HepG2 (cell line): ENCODE measurements around the gene PROC. TPM values are rescaled to one million over a fixed set of nuclear protein-coding genes. Genes with fewer than 3 reads are reported as not detected.

Experiments used
- ETV6 ChIP-seq: sonication (generic); formaldehyde crosslinking; conservative IDR thresholded peaks from 2 replicates; pipeline ENCODE4 v1.4.0; 2020; ENCODE audit warnings: missing genetic modification reagents
- HMGA1 ChIP-seq: sonication (generic); formaldehyde crosslinking; conservative IDR thresholded peaks from 2 replicates; pipeline ENCODE4 v1.4.0; 2020; ENCODE audit warnings: missing genetic modification reagents
- IRF1 ChIP-seq: sonication (generic); formaldehyde crosslinking; IDR thresholded peaks from 2 replicates; pipeline ENCODE4 v1.4.0; 2020; ENCODE audit warnings: low read depth, mild to moderate bottlenecking, missing genetic modification reagents
- NONO ChIP-seq, 2 experiments: fragments of 450-650 bp in 1 of 2; sonication (generic) in 1 of 2; formaldehyde crosslinking in 1 of 2; IDR thresholded peaks in 1 of 2; conservative IDR thresholded peaks in 1 of 2; 2 replicates each; pipeline versions ENCODE4 v1.6.1 to v1.8.0; 2017 to 2022; ENCODE audit warnings: mild to moderate bottlenecking in 1 of 2, missing genetic modification reagents in 1 of 2, moderate library complexity in 1 of 2
- SIX1 ChIP-seq: sonication (generic); formaldehyde crosslinking; IDR thresholded peaks from 2 replicates; pipeline ENCODE4 v1.4.0; 2020; ENCODE audit warnings: missing genetic modification reagents, borderline replicate concordance
- TCF7 ChIP-seq: sonication (generic); IDR thresholded peaks from 2 replicates; pipeline ENCODE4 v1.6.1; 2016; ENCODE audit warnings: antibody characterized with exemption, low read depth
- TEF ChIP-seq: sonication (generic); formaldehyde crosslinking; IDR thresholded peaks from 2 replicates; pipeline ENCODE4 v1.5.0; 2020; ENCODE audit warnings: missing genetic modification reagents
- ZBTB3 ChIP-seq: sonication (generic); formaldehyde crosslinking; IDR thresholded peaks from 2 replicates; pipeline ENCODE4 v1.4.0; 2020; ENCODE audit warnings: low read depth, mild to moderate bottlenecking, moderate library complexity, missing genetic modification reagents, borderline replicate concordance
- ZFP62 ChIP-seq: sonication (generic); formaldehyde crosslinking; IDR thresholded peaks from 2 replicates; pipeline ENCODE4 v1.4.0; 2020; ENCODE audit warnings: missing genetic modification reagents
- ZNF12 ChIP-seq: sonication (generic); formaldehyde crosslinking; IDR thresholded peaks from 2 replicates; pipeline ENCODE4 v1.5.0; 2020; ENCODE audit warnings: missing genetic modification reagents
- ZNF430 ChIP-seq: sonication (generic); formaldehyde crosslinking; IDR thresholded peaks from 2 replicates; pipeline ENCODE4 v1.9.0; 2021; ENCODE audit warnings: mild to moderate bottlenecking, missing genetic modification reagents
- ZNF484 ChIP-seq: sonication (generic); formaldehyde crosslinking; IDR thresholded peaks from 2 replicates; pipeline ENCODE4 v1.5.1; 2020; ENCODE audit warnings: mild to moderate bottlenecking, low read depth, missing genetic modification reagents, borderline replicate concordance
- ZNF563 ChIP-seq: sonication (generic); formaldehyde crosslinking; IDR thresholded peaks from 2 replicates; pipeline ENCODE4 v1.8.0; 2022; ENCODE audit warnings: mild to moderate bottlenecking, moderate library complexity, missing genetic modification reagents
- ZNF609 ChIP-seq: sonication (generic); formaldehyde crosslinking; IDR thresholded peaks from 2 replicates; pipeline ENCODE4 v1.4.0; 2020; ENCODE audit warnings: mild to moderate bottlenecking, missing genetic modification reagents, borderline replicate concordance
- ZNF879 ChIP-seq: sonication (generic); formaldehyde crosslinking; IDR thresholded peaks from 2 replicates; pipeline ENCODE4 v1.8.1; 2023; ENCODE audit warnings: missing genetic modification reagents
- polyA plus RNA-seq, 8 experiments: library from polyadenylated mRNA; depleted of rRNA in 3 of 8; stranded (reverse) in 7 of 8; unstranded in 1 of 8; fragments of >200 nt; fragmentation: Illumina TruSeq in 4 of 8; extraction: Trizol in 4 of 8; gene quantifications; 2 replicates each; pipeline versions ENCODE4 v1.2.1 to v1.2.3, GENCODE V29; 2011 to 2016; ENCODE audit warnings: low read depth in 4 of 8, missing spikeins in 1 of 8, mixed read lengths in 1 of 8; ENCODE audit not compliant: insufficient read depth in 1 of 8
- total RNA-seq, 5 experiments: library from RNA; depleted of rRNA; stranded (reverse); fragments of >200 nt; fragmentation: Illumina TruSeq; extraction: Trizol; gene quantifications; 2 replicates each; pipeline ENCODE4 v1.2.3, GENCODE V29; 2016; ENCODE audit warnings: low read depth in 1 of 5
- TF ChIP-seq, protein P1 (sequence below): sonication (generic); formaldehyde crosslinking; IDR thresholded peaks from 2 replicates; pipeline ENCODE4 v1.5.1; 2020; ENCODE audit warnings: mild to moderate bottlenecking, missing genetic modification reagents, borderline replicate concordance

Gene PROC
- total and polyA plus RNA-seq, 2 of the 13 experiments (the other 11 are each of a cell fraction or from before 2014, with no cell fraction given): 134 to 185 TPM

GRCh38 chr2:127387655-127388422 is 30.4 kb upstream of the PROC start, which contains the start of gene MAP3K2 (continued):
- TF ChIP-seq ZNF609 (no peak), ZNF484 (CRISPR knock-in tag) (no peak), NONO (IDR thresholded peaks at IDR 0.05) (no peak), NONO (CRISPR knock-in tag; conservative IDR thresholded peaks at IDR 0.05) (peak; percentile 27), ZFP62 (CRISPR knock-in tag) (no peak; the same call in 1 of the 2 replicates), ZNF430 (CRISPR knock-in tag) (peak; percentile 22), ETV6 (CRISPR knock-in tag) (peak; percentile 54; the same call in 1 of the 2 replicates), ZBTB3 (CRISPR knock-in tag) (no peak; the same call in 1 of the 2 replicates), IRF1 (CRISPR knock-in tag) (no peak), ZNF12 (peak; percentile 32), HMGA1 (CRISPR knock-in tag) (no peak), SIX1 (peak; percentile 2; the same call in 1 of the 2 replicates), TCF7 (no peak), TEF (CRISPR knock-in tag) (peak; percentile 72; the same call in 1 of the 2 replicates), ZNF879 (CRISPR knock-in tag) (no peak; the same call in 1 of the 2 replicates), ZNF563 (CRISPR knock-in tag) (0 out of 2 replicates have a peak, but pooled peaks have one; percentile 31)
- TF ChIP-seq, protein P1, sequence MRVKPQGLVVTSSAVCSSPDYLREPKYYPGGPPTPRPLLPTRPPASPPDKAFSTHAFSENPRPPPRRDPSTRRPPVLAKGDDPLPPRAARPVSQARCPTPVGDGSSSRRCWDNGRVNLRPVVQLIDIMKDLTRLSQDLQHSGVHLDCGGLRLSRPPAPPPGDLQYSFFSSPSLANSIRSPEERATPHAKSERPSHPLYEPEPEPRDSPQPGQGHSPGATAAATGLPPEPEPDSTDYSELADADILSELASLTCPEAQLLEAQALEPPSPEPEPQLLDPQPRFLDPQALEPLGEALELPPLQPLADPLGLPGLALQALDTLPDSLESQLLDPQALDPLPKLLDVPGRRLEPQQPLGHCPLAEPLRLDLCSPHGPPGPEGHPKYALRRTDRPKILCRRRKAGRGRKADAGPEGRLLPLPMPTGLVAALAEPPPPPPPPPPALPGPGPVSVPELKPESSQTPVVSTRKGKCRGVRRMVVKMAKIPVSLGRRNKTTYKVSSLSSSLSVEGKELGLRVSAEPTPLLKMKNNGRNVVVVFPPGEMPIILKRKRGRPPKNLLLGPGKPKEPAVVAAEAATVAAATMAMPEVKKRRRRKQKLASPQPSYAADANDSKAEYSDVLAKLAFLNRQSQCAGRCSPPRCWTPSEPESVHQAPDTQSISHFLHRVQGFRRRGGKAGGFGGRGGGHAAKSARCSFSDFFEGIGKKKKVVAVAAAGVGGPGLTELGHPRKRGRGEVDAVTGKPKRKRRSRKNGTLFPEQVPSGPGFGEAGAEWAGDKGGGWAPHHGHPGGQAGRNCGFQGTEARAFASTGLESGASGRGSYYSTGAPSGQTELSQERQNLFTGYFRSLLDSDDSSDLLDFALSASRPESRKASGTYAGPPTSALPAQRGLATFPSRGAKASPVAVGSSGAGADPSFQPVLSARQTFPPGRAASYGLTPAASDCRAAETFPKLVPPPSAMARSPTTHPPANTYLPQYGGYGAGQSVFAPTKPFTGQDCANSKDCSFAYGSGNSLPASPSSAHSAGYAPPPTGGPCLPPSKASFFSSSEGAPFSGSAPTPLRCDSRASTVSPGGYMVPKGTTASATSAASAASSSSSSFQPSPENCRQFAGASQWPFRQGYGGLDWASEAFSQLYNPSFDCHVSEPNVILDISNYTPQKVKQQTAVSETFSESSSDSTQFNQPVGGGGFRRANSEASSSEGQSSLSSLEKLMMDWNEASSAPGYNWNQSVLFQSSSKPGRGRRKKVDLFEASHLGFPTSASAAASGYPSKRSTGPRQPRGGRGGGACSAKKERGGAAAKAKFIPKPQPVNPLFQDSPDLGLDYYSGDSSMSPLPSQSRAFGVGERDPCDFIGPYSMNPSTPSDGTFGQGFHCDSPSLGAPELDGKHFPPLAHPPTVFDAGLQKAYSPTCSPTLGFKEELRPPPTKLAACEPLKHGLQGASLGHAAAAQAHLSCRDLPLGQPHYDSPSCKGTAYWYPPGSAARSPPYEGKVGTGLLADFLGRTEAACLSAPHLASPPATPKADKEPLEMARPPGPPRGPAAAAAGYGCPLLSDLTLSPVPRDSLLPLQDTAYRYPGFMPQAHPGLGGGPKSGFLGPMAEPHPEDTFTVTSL: no peak; the same call in 1 of the 2 replicates
